ENCODE measurements around the gene OBSL1.

Gene OBSL1

DNA sequence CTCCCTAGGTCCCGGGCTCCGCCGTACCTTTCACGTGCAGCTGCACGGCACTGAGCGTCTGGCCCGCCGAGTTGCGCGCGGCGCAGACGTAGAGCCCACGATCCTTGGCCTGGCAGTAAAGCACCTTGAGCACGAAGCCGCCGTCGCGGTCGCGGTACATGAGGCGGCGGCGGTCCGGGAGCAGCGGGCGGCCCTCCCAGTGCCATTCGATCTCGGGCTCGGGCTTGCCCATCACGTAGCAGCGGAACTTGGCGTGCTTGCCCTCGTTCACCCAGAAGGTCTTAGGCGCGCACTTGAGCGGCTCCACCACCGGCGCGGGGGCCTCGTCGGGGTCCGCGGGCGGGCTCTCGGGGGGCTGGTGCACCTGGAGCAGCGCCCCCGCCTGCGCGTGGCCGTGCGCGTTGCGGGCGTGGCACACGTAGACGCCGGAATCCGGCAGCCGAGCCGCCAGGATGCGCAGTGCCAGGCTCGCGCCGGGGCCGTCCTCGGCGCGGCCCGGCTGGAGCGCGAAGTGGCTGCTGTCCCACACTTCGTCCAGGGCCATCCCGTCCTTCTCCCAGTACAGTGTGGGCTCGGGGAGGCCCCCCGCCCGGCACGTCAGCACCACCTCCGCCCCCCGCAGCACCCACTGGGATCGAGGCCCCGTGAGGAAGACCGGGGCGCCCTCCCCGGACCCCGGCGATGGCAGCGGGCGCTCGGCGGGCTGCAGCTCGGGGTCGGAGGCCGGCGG is 980 bp downstream of the OBSL1 start:
- no peak overlapping the region for H3K4me3 ChIP-seq (ENCODE audit: low read depth, low read length)
- TF ChIP-seq, protein P1, sequence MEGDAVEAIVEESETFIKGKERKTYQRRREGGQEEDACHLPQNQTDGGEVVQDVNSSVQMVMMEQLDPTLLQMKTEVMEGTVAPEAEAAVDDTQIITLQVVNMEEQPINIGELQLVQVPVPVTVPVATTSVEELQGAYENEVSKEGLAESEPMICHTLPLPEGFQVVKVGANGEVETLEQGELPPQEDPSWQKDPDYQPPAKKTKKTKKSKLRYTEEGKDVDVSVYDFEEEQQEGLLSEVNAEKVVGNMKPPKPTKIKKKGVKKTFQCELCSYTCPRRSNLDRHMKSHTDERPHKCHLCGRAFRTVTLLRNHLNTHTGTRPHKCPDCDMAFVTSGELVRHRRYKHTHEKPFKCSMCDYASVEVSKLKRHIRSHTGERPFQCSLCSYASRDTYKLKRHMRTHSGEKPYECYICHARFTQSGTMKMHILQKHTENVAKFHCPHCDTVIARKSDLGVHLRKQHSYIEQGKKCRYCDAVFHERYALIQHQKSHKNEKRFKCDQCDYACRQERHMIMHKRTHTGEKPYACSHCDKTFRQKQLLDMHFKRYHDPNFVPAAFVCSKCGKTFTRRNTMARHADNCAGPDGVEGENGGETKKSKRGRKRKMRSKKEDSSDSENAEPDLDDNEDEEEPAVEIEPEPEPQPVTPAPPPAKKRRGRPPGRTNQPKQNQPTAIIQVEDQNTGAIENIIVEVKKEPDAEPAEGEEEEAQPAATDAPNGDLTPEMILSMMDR (IDR thresholded peaks at IDR 0.05; ENCODE audit: borderline replicate concordance, insufficient read depth, low read depth, low read length) = no peak

DNA sequence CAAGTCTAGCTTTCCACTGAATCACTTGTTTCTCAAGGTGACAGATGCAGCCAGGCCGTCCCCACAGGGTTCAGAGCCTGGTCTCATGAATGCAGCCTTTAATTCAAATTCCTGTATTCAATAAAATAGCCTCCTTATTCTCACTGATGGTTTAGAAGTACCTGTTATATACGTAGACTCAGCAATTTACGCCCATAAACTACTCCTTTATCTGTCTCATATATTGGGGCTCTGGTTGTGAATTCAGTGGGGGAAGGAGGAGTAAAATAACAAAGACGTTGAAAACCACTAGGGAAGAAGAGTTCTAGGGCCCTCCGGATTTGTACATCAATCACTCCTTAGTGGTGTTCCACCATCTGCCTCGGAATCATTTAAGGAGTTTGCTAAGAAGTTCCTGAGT is 1.7 kb downstream of the OBSL1 start:
- TF ChIP-seq, protein P1 (IDR thresholded peaks at IDR 0.05; ENCODE audit: borderline replicate concordance, insufficient read depth, low read depth, low read length) = no peak
- H3K4me3 ChIP-seq (ENCODE audit: low read depth, low read length) = no peak overlapping the region

DNA sequence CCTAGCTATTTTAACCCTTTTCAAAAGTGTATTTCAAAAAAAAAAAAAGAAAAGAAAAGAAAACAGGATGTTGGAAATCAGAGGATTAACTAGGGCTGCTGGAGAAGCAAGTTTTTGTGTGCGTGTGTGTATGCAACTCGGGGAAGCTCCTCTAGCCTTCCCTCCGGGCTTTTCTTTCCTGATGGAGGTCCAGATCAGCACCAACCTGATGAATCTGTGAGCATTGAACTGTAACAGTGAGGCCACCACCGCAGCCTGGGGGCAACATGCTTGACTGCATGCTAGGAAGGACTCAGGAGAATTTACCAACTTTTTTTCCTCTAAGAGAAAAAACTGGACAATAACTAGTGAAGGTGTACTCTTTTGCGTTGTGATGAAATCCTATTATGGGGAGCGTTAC is 2.3 kb downstream of the OBSL1 start:
- H3K4me3 ChIP-seq (ENCODE audit: low read depth, low read length) = no peak overlapping the region
- TF ChIP-seq, protein P1 (IDR thresholded peaks at IDR 0.05; ENCODE audit: borderline replicate concordance, insufficient read depth, low read depth, low read length) = no peak

DNA sequence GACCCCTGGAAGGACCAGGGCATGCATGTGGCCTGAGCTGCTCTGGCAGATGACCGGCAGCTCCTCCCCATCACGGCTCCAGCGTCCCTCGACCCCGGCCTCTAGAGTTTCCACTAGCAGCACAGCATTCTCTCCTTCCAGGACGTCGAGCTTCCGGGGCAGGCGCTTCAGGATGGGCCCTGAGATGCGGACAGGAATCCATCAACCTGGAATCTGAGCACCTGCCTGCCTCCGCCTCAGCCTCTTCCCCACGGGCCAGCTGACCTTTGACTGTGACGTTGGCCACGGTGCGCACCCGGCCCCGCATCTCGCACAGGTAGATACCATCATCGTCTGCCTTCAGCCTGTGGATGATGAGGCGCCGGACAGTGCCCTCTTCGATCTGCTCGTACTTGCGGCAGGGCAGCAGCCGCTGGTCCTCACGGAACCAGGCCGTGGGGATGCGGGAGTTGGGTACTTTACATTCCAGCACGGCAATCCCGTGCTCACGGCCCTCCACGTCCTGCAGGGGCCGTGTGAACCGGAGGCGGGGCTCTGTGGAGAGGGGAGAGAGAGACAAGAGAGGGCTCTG is 3.5 kb downstream of the OBSL1 start:
- no peak overlapping the region for H3K4me3 ChIP-seq (ENCODE audit: low read depth, low read length)
- TF ChIP-seq, protein P1 (IDR thresholded peaks at IDR 0.05; ENCODE audit: borderline replicate concordance, insufficient read depth, low read depth, low read length) = no peak

DNA sequence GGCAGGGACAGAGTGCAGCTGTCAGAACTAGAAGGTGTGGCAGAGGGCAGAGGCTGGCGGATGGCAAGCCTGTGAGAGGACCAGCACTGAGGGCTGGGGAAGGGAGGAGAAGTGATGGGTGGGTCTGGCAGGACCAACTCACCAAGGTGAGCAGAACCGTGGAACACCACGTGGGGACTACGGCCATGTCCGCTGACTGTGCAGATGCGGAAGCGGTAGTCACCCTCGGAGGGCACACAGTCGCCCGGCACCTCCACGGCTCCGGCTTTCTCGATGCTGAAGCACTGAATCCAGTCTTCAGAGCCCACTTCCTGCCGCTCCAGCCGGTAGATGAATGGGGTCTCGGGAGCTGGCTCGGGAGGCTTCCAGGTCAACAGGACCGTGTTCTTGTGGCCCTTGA is 4.2 kb downstream of the OBSL1 start:
- H3K4me3 ChIP-seq (ENCODE audit: low read depth, low read length) = no peak overlapping the region
- TF ChIP-seq, protein P1 (IDR thresholded peaks at IDR 0.05; ENCODE audit: borderline replicate concordance, insufficient read depth, low read depth, low read length) = no peak

DNA sequence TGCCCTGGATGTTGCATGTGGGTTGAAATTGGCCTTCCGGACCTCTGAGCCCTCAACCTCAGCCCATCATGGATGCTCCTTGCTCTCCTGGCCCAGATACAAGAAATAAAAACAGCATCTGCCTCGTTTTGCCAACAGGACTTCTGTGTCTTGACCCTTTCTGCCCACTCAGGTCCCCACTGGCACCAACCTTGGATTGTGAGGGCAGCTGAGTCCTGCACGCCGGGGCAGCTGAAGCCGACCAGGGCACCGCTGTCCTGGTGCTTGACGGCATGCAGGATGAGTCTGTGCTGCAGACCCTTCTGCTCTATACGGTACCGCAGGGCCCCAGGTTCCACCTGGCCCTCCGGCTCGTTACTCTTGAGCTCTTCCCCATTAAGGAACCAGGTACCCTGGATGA is 4.7 kb downstream of the OBSL1 start:
- no peak overlapping the region for H3K4me3 ChIP-seq (ENCODE audit: low read depth, low read length)
- TF ChIP-seq, protein P1 (IDR thresholded peaks at IDR 0.05; ENCODE audit: borderline replicate concordance, insufficient read depth, low read depth, low read length) = no peak
